Neural progenitor cell (in vitro differentiated cells): ENCODE measurements around the gene SCYGR4. TPM values are rescaled to one million over a fixed set of nuclear protein-coding genes. Genes with fewer than 3 reads are reported as not detected.
"Not testable (repeated sequence)": the region's sequence is repeated elsewhere in the genome, so short reads cannot be mapped to it uniquely, and the experiment has no call there.

Source experiments
- DNase-seq: peaks from one replicate; pipeline ENCODE4 v3.0.0-alpha.2; 2016; ENCODE audit warnings: low spot score
- H2AFZ ChIP-seq: fragments of 200-600 bp; sonication (generic); replicated peaks from 2 replicates; pipeline ENCODE4 v1.6.1; 2016; ENCODE audit warnings: antibody characterized with exemption
- H3F3A ChIP-seq: fragments of 200-600 bp; sonication (generic); 2 replicates; pipeline ENCODE4 v1.6.1; 2016; ENCODE audit warnings: antibody characterized with exemption, low read depth
- H3K27ac ChIP-seq: fragments of 200-600 bp; sonication (generic); 2 replicates; pipeline ENCODE4 v1.5.1; 2016; ENCODE audit warnings: mild to moderate bottlenecking
- H3K27me3 ChIP-seq: fragments of 200-600 bp; sonication (generic); 2 replicates; pipeline ENCODE4 v1.6.1; 2016; ENCODE audit warnings: mild to moderate bottlenecking, moderate library complexity
- H3K36me3 ChIP-seq: fragments of 200-600 bp; sonication (generic); 2 replicates; pipeline ENCODE4 v1.5.1; 2016
- H3K4me1 ChIP-seq: fragments of 200-600 bp; sonication (generic); 2 replicates; pipeline ENCODE4 v1.6.1; 2016; ENCODE audit warnings: mixed run types
- H3K4me2 ChIP-seq: fragments of 200-600 bp; sonication (generic); 2 replicates; pipeline ENCODE4 v1.6.1; 2016
- H3K4me3 ChIP-seq: fragments of 200-600 bp; sonication (generic); 2 replicates; pipeline ENCODE4 v1.5.1; 2016
- H3K79me2 ChIP-seq: fragments of 200-600 bp; sonication (generic); 2 replicates; pipeline ENCODE4 v1.6.1; 2016; ENCODE audit warnings: low read depth
- H3K9ac ChIP-seq: fragments of 200-600 bp; sonication (generic); 2 replicates; pipeline ENCODE4 v1.6.1; 2016
- H3K9me3 ChIP-seq: fragments of 200-600 bp; sonication (generic); 2 replicates; pipeline ENCODE4 v1.5.1; 2016; ENCODE audit warnings: low read depth
- H4K20me1 ChIP-seq: fragments of 200-600 bp; sonication (generic); 2 replicates; pipeline ENCODE4 v1.6.1; 2016; ENCODE audit warnings: low read depth
- H3K27ac Mint-ChIP-seq: 3 replicates; pipeline ENCODE4 v1.8.0; 2021; ENCODE audit warnings: mixed read lengths
- H3K27me3 Mint-ChIP-seq: 2 replicates; pipeline ENCODE4 v1.8.0; 2022; ENCODE audit warnings: low read depth, mild to moderate bottlenecking, inconsistent platforms, moderate library complexity, mixed read lengths; ENCODE audit not compliant: insufficient read depth
- H3K36me3 Mint-ChIP-seq: 3 replicates; pipeline ENCODE4 v1.8.0; 2021; ENCODE audit warnings: mixed read lengths
- H3K4me1 Mint-ChIP-seq: 3 replicates; pipeline ENCODE4 v1.8.0; 2021; ENCODE audit warnings: mixed read lengths
- H3K4me3 Mint-ChIP-seq: 3 replicates; pipeline ENCODE4 v1.8.0; 2021; ENCODE audit warnings: mild to moderate bottlenecking, moderate library complexity, mixed read lengths
- H3K9me3 Mint-ChIP-seq: 3 replicates; pipeline ENCODE4 v1.8.0; 2020; ENCODE audit warnings: mixed read lengths
- CTCF ChIP-seq: fragments of 200-600 bp; sonication (generic); IDR thresholded peaks from 2 replicates; pipeline ENCODE4 v1.5.1; 2017; ENCODE audit warnings: antibody characterized with exemption, mild to moderate bottlenecking
- EZH2 ChIP-seq: fragments of 200-600 bp; sonication (generic); IDR thresholded peaks from 2 replicates; pipeline ENCODE4 v1.6.1; 2017; ENCODE audit warnings: antibody characterized with exemption, mild to moderate bottlenecking, moderate library complexity
- EZH2phosphoT487 ChIP-seq: fragments of 200-600 bp; sonication (generic); IDR thresholded peaks from 2 replicates; pipeline ENCODE4 v1.6.1; 2017; ENCODE audit warnings: antibody characterized with exemption
- total RNA-seq: library from RNA; depleted of rRNA; stranded (reverse); fragments of >200 nt; gene quantifications from 2 replicates; pipeline ENCODE4 v1.2.3, GENCODE V29; 2015; ENCODE audit warnings: low replicate concordance

Gene SCYGR4
- total RNA-seq, 1 donor from 2014 or later = not detected

- peaks cover 7% of the 10 kb centered on the region for H3K4me1 Mint-ChIP-seq
- Histone ChIP-seq H3K79me2 (no peaks in the 10 kb centered on the region), H3K9ac (no peak overlapping the region), H4K20me1 (no peaks in the 10 kb centered on the region), H2AFZ (no peak overlapping the region), H3K4me2 (no peak overlapping the region), H3F3A (no peaks in the 10 kb centered on the region), H3K27me3 (no peaks in the 10 kb centered on the region), H3K4me3 (no peak overlapping the region), H3K4me1 (no peaks in the 10 kb centered on the region), H3K9me3 (no peaks in the 10 kb centered on the region), H3K27ac (no peak overlapping the region), H3K36me3 (no peaks in the 10 kb centered on the region)
- peaks cover 5% of the 10 kb centered on the region for H3K27me3 Mint-ChIP-seq
- no peaks in the 10 kb centered on the region for H3K36me3 Mint-ChIP-seq
- peaks cover 3% of the 10 kb centered on the region for H3K9me3 Mint-ChIP-seq
- no peak overlapping the region for H3K27ac Mint-ChIP-seq
- TF ChIP-seq CTCF (no peak), EZH2 (no peak)
- H3K4me3 Mint-ChIP-seq = no peak overlapping the region
- DNase-seq = no peak
Observed at GRCh38 chr2:227595797-227596196, 21.5 kb upstream of the SCYGR4 start.

GRCh38 chr2:227597036-227597435 lies 20.3 kb upstream of the SCYGR4 start:
- Histone ChIP-seq H3K79me2 (no peaks in the 10 kb centered on the region), H3F3A (no peaks in the 10 kb centered on the region), H3K36me3 (no peaks in the 10 kb centered on the region), H3K27me3 (no peaks in the 10 kb centered on the region), H3K4me1 (no peaks in the 10 kb centered on the region), H4K20me1 (no peaks in the 10 kb centered on the region), H3K27ac (no peak overlapping the region), H3K9ac (no peak overlapping the region), H3K4me2 (no peak overlapping the region), H2AFZ (no peak overlapping the region), H3K9me3 (no peaks in the 10 kb centered on the region), H3K4me3 (no peak overlapping the region)
- Mint-ChIP-seq H3K9me3 (peaks cover 3% of the 10 kb centered on the region), H3K4me3 (no peak overlapping the region), H3K27ac (no peak overlapping the region), H3K4me1 (peaks cover 7% of the 10 kb centered on the region), H3K27me3 (peaks cover 5% of the 10 kb centered on the region), H3K36me3 (no peaks in the 10 kb centered on the region)
- no peak for DNase-seq
- TF ChIP-seq EZH2 = no peak
- TF ChIP-seq EZH2phosphoT487 = no peak

GRCh38 chr2:227597998-227598397 lies 19.3 kb upstream of the SCYGR4 start:
- Mint-ChIP-seq H3K36me3 (no peaks in the 10 kb centered on the region), H3K4me1 (peaks cover 7% of the 10 kb centered on the region), H3K9me3 (peaks cover 3% of the 10 kb centered on the region), H3K27me3 (peaks cover 5% of the 10 kb centered on the region), H3K4me3 (no peak overlapping the region), H3K27ac (no peak overlapping the region)
- H3K27me3 ChIP-seq = no peaks in the 10 kb centered on the region
- H4K20me1 ChIP-seq = no peaks in the 10 kb centered on the region
- no peak overlapping the region for H3K27ac ChIP-seq
- H3K4me2 ChIP-seq = no peak overlapping the region
- no peaks in the 10 kb centered on the region for H3K36me3 ChIP-seq
- no peak for DNase-seq
- no peaks in the 10 kb centered on the region for H3K79me2 ChIP-seq
- H2AFZ ChIP-seq = no peak overlapping the region
- H3F3A ChIP-seq = no peaks in the 10 kb centered on the region
- H3K4me1 ChIP-seq = no peaks in the 10 kb centered on the region
- TF ChIP-seq EZH2 (no peak), EZH2phosphoT487 (no peak), CTCF (no peak)
- H3K4me3 ChIP-seq = no peak overlapping the region
- H3K9ac ChIP-seq = no peak overlapping the region
- H3K9me3 ChIP-seq = no peaks in the 10 kb centered on the region

- not testable (repeated sequence) for H3K79me2 ChIP-seq, H3K4me2 ChIP-seq, H3K9ac ChIP-seq, H3K27me3 ChIP-seq, H3K27ac ChIP-seq, H4K20me1 ChIP-seq, H3K4me3 ChIP-seq, H2AFZ ChIP-seq, H3K36me3 Mint-ChIP-seq, H3K36me3 ChIP-seq, H3K4me1 Mint-ChIP-seq, H3F3A ChIP-seq, H3K9me3 Mint-ChIP-seq, H3K9me3 ChIP-seq, H3K4me1 ChIP-seq, H3K4me3 Mint-ChIP-seq, H3K27me3 Mint-ChIP-seq, DNase-seq
- peak within 1 kb of the TSS; percentile 46 for H3K27ac Mint-ChIP-seq
Observed at GRCh38 chr2:227598835-227599503, 18.3 kb upstream of the SCYGR4 start, which contains the start of gene SCYGR2. SCYGR2 (plus strand) TSS chr2:227598893; CDS start chr2:227598893, 0 bp downstream.
